HG03135 (cell line): Measurements from ENCODE around the gene TEX11.
"Not testable (repeated sequence)": the region's sequence is repeated elsewhere in the genome, so short reads cannot be mapped to it uniquely, and the experiment has no call there.

Experiments used
- ATAC-seq: cut with Tn5 transposase; IDR thresholded peaks from one replicate; pipeline ENCODE4 v1.9.1; 2021; ENCODE audit warnings: mild to moderate bottlenecking, moderate library complexity; ENCODE audit not compliant: unreplicated experiment

The TEX11 gene

DNA sequence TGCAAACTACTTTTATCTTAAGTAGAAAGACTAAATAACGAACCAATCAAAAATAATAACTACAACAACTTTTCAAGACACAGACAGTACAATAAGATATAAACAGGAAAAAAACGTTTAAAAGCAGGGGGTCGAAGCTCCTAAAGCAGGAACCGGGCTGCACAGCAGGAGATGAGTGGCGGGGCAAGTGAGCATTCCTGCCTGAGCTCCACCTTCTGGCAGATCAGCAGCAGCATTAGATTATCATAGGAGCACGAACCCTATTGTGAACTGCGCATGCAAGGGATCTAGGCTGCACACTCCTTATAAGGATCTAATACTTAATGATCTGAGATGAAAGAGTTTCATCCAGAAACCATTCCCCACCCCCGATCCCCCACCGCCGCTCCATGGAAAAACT lies 146.2 kb downstream of the TEX11 start:
- ATAC-seq: no peak

DNA sequence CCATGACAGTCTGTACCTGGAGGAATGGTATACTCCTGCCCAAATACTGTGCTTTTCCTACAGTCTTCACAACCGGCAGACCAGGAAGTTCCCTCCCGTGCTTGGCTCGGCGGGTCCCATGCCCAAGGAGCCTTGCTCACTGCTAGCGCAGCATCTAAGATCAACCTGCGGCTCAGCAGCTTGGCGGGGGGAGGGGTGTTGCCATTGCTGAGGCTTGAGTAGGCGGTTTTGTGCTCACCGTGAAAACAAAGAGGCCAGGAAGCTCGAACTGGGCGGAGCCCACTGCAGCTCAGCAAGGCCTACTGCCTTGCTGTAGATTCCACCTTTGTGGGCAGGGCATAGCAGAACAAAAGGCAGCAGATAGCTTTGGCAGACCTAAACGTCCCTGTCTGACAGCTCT lies 152.7 kb downstream of the TEX11 start:
- ATAC-seq: no peak

- no peak for ATAC-seq
Measured at GRCh38 chrX:70754169-70754848, 154.2 kb downstream of the TEX11 start.

- not testable (repeated sequence) for ATAC-seq
Measured at GRCh38 chrX:70733774-70734173, 174.7 kb downstream of the TEX11 start.

- not testable (repeated sequence) for ATAC-seq
Measured at GRCh38 chrX:70727961-70728360, 180.6 kb downstream of the TEX11 start.

GRCh38 chrX:70720721-70721120 lies 187.8 kb downstream of the TEX11 start:
- no peak for ATAC-seq

- ATAC-seq: not testable (repeated sequence)
Measured at GRCh38 chrX:70711336-70711735, 197.2 kb downstream of the TEX11 start.

DNA sequence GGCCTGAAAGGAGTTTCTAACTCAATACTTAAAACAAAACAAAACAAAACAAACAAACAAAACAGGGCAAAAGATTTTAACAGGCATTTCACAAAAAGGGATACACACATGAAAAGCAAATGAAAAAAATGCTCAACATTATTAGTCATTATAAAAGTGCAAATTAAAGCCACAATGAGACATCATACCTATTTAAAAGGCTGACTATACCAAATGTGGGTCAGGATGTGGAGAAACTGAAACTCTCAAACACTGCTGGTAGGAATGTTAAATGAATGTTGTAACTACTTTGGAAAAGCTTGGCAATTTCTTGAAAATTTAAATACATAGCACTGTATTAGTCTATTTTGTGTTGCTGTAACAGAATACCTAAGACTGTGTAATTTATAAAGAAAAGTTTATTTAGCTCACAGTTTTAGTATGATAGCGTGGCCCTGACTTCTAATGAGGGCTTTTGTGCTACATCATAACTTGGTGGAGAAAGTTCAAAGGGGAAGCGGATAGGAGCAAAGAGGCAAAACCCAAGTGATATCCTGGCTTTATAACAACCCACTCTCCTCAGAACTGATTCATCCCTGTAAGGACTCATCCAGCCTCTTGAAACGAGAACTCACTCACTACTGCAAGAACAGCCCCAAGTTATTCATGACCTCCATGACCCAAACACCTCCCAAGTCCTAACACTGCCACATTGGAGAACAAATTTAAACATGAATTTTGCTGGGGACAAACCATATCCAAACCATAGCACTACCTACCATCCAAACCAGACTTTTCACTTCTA lies 214.0 kb downstream of the TEX11 start:
- ATAC-seq: no peak

GRCh38 chrX:70679455-70679854 lies 229.1 kb downstream of the TEX11 start:
- ATAC-seq: not testable (repeated sequence)

DNA sequence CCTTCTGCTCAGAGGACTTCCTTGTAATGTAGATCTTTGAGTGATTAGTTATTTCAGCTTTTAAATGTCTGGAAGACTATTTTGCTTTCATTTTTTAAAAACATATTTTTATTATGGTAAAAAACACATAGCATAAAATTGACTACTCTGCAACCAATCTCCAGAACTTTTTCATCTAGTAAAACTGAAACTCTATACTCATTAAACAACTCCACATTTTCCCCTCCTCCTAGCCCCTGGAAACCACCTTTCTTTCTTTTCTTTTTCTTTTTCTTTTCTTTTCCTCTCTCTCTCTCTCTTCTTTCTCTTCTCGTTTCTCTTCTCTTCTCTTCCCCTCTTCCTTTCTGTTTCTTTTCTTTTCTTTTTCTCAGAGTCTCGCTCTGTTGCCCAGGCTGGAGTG lies 233.2 kb downstream of the TEX11 start:
- ATAC-seq: no peak

DNA sequence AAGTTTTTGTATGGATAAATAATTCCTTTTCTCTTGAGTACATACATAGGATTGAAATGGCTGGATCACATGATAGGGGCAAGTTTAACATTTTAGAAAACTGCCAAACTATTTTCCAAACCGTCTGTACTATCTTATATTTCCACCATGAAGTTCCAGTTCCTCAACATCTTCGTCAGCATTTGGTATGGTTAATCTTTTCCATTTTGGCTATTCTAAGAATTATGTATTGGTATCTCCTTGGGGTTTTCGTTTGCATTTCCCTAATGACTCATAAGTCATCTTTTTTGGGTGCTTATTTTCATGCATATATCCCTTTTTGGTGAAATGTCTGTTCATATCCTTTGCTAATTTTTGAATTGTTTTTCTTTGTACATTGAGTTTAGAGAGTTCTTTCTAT lies 236.2 kb downstream of the TEX11 start:
- ATAC-seq: no peak

- no peak for ATAC-seq
Measured at GRCh38 chrX:70669120-70669519, 239.4 kb downstream of the TEX11 start.

- no peak for ATAC-seq
Measured at GRCh38 chrX:70664726-70665125, 243.8 kb downstream of the TEX11 start.

GRCh38 chrX:70661124-70661523 lies 247.4 kb downstream of the TEX11 start:
- not testable (repeated sequence) for ATAC-seq

DNA sequence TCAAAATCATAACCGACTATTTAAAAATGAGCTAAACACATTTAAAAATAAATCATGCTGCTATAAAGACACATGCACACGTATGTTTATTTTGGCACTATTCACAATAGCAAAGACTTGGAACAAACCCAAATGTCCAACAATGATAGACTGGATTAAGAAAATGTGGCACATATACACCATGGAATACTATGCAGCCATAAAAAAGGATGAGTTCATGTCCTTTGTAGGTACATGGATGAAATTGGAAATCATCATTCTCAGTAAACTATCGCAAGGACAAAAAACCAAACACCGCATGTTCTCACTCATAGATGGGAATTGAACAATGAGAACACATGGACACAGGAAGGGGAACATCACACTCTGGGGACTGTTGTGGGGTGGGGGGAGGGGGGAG lies 251.0 kb downstream of the TEX11 start:
- not testable (repeated sequence) for ATAC-seq

GRCh38 chrX:70656304-70656703 lies 252.2 kb downstream of the TEX11 start:
- no peak for ATAC-seq

DNA sequence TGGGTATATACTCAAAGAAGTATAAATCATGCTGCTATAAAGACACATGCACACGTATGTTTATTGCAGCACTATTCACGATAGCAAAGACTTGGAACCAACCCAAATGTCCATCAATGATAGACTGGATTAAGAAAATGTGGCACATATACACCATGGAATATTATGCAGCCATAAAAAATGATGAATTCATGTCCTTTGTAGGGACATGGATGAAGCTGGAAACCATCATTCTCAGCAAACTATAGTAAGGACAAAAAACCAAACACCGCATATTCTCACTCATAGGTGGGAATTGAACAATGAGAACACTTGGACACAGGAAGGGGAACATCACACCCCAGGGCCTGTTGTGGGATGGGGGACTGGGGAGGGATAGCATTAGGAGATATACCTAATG lies 260.6 kb downstream of the TEX11 start:
- ATAC-seq: not testable (repeated sequence)

- no peak for ATAC-seq
Measured at GRCh38 chrX:70636218-70636617, 272.3 kb downstream of the TEX11 start.

DNA sequence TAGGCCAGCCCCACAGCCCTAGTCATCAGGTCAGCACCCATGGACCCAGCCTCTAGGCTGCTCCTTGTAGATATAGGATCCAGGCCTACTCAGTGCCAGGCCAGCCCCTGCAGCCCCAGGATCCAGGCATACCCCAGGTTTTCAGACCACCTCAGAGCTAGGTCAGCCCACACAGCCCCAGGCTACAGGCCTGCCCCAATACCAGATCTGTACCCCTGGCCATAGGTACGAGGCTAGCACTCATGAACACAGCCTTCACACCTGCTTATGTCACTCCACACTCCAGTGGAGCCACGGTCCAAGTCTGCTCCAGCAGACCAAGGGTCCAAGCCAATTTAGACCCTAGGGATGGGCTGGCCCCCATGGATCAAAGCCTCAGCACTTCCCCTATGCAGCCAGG lies 272.8 kb downstream of the TEX11 start:
- ATAC-seq: no peak

DNA sequence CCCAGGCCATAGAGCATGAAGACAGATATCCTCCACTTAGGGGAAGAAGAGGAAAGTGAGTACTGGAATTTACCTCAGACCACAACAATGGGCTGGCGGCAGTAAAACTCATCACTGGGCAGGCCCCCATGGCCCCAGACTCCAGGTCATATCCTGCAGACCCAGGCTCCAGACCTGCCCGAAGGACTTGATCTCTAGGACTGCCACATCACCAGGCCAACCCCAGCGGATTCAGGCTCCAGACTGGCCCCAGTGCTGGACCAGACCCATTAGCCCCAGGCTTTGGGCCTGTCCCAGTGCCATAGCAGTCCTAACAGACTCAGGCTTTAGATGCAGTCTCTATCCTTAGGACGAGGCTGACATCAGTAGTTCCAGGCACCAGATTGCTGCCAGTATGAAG lies 273.3 kb downstream of the TEX11 start:
- no peak for ATAC-seq

DNA sequence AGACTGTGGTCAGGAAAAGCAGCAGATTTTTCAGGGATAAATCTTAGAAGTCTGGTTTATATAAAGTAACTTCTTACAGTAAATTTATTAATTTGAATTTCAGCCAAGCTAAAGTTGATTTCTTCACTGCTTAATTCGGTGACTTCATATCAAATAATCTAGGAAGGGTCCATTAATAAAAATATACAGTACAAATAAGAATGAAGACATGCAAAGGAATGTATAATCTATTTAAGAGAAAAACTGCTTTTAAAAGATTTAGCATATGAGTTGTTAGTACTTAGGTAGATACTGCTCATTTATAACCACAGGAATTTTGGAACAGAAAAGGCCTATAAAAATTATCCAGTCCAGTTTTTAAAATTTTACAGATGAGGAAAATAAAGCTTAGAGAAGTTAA lies 286.8 kb downstream of the TEX11 start:
- no peak for ATAC-seq

- ATAC-seq: no peak
Measured at GRCh38 chrX:70618467-70618866, 290.0 kb downstream of the TEX11 start.
